Neuron (in vitro differentiated cells): Measurements from ENCODE around the gene DDX5.
"Not testable (repeated sequence)": the region's sequence is repeated elsewhere in the genome, so short reads cannot be mapped to it uniquely, and the experiment has no call there.

Experiments used
- H2AFZ ChIP-seq: one replicate; pipeline ENCODE4 v1.6.1; 2013; ENCODE audit warnings: low read depth, mild to moderate bottlenecking, inconsistent platforms, low read length, moderate library complexity
- H3K27me3 ChIP-seq: one replicate; pipeline ENCODE4 v1.6.1; 2013; ENCODE audit warnings: low read length; ENCODE audit not compliant: insufficient read depth
- H3K36me3 ChIP-seq: one replicate; pipeline ENCODE4 v1.6.1; 2013; ENCODE audit warnings: low read length; ENCODE audit not compliant: insufficient read depth
- H3K4me1 ChIP-seq: one replicate; pipeline ENCODE4 v1.6.1; 2013; ENCODE audit warnings: low read length; ENCODE audit not compliant: insufficient read depth
- H3K4me3 ChIP-seq: 2 replicates; pipeline ENCODE4 v1.5.1; 2013; ENCODE audit warnings: mild to moderate bottlenecking, low read length, moderate library complexity
- H3K9me3 ChIP-seq: one replicate; pipeline ENCODE4 v1.6.1; 2013; ENCODE audit warnings: low read length

The DDX5 gene

DNA sequence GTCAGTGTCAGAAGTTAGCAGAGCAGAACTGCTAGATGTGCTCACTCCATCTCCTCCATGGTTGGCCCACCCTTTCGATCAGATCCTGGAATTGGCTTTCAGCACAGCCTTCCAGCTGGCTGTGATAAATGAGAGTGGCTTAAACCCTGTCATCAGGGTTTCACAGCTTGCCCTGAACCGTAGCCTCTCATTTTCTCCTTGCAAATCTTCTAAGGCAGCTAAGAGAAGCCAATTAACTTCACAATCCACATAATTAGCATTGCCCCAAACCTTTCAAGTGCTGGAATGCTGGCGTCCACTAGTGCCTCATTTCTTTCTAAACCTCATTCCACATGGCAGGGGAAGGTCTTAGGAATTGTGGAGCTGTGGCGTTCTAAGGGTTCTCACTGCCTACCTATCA lies 35.5 kb downstream of the DDX5 start:
- Histone ChIP-seq H3K36me3 (no peaks in the 10 kb centered on the region), H3K4me3 (no peak overlapping the region), H2AFZ (no peak overlapping the region), H3K4me1 (no peaks in the 10 kb centered on the region), H3K27me3 (no peaks in the 10 kb centered on the region), H3K9me3 (no peaks in the 10 kb centered on the region)

DNA sequence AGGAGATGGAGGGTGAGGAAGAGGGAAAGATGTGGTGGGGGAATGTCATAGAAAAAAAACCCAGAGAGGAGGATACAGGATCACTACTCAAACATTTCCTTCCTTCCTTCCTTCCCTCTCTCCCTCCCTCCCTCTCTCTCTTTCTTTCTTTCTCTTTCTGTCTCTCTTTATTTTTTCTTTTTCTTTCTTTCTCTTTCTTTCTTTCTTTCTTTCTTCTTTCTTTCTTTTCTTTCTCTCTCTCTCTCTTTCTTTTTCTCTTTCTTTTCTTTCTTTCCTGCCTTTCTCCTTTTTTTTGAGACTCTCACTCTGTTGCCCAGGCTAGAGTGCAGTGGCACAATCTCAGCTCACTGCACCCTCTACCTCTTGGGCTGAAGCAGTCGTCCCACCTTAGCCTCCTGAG lies 39.3 kb downstream of the DDX5 start:
- not testable (repeated sequence) for H3K4me1 ChIP-seq, H3K4me3 ChIP-seq, H2AFZ ChIP-seq, H3K36me3 ChIP-seq, H3K9me3 ChIP-seq, H3K27me3 ChIP-seq

DNA sequence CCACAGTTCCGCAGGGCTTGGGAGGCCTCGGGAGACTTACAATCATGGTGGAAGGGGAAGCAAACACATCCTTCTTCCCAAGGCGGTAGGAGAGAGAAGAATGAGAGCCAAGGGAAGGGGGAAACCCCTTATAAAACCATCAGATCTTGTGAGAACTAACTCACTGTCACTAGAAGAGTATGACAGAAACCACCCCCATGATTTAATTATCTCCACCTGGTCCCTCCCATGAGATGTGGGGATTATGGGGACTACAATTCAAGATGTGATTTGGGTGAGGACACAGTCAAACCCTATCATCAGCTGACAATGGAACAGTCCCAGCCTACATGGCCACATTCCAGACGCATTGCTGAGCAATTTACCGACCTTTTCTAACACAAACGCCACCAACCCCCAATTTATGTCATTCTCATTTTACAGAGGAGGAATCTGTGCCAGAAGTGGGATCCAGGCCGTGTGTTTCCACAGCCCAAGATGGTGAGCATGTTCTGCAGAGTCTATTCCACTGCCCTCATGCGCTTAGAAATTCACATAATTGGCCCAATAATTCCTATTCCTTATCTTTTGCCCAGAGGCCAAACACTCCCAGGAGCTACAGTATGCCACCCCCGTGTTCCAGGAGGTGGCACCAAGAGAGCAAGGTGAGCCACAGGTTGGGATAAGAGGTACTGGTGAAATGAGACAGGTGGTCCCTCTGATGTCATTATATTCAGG lies 39.9 kb downstream of the DDX5 start:
- Histone ChIP-seq H3K36me3 (no peaks in the 10 kb centered on the region), H3K9me3 (no peaks in the 10 kb centered on the region), H2AFZ (no peak overlapping the region), H3K27me3 (no peaks in the 10 kb centered on the region), H3K4me1 (no peaks in the 10 kb centered on the region), H3K4me3 (no peak overlapping the region)

DNA sequence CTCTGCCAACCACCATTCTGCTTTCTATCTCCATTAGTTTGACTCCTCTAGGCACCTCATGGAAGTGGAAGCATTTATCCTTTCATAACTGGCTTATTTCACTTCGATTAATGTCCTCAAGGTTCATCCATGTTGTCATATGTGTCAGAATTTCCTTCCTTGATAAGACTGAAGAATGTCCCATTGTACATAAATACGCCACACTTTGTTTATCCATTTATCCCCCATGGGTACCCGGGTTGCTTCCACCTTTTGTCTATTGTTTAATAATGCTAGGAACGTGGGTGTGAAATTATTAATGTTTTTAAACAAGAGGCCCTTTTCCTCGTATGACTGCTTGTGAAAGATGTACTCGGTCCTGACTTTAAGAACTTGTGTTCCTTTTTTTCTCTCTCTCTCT lies 44.3 kb downstream of the DDX5 start:
- Histone ChIP-seq H3K27me3 (no peaks in the 10 kb centered on the region), H3K9me3 (no peaks in the 10 kb centered on the region), H2AFZ (no peak overlapping the region), H3K36me3 (no peaks in the 10 kb centered on the region), H3K4me3 (no peak overlapping the region), H3K4me1 (no peaks in the 10 kb centered on the region)

DNA sequence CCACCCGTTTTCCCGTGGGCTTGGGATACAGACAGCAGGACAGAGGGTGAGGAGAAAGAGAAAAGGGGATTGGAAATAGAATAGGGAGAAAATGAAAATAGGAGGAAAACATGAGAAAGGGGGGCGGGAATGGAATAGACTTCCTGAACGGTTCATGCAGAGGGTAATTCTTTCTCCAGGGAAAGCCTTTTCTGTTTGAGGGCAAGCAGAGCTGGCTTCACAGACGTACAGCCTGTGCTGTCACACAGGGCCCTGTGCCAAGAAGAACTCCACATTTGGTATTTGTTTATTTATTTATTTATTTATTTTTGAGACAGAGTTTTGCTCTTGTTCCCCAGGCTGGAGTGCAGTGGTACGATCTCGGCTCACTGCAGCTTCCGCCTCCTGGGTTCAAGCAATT lies 45.1 kb downstream of the DDX5 start:
- no peak overlapping the region for H2AFZ ChIP-seq
- no peaks in the 10 kb centered on the region for H3K27me3 ChIP-seq
- no peaks in the 10 kb centered on the region for H3K9me3 ChIP-seq
- no peaks in the 10 kb centered on the region for H3K36me3 ChIP-seq
- no peaks in the 10 kb centered on the region for H3K4me1 ChIP-seq
- H3K4me3 ChIP-seq, result no peak overlapping the region

DNA sequence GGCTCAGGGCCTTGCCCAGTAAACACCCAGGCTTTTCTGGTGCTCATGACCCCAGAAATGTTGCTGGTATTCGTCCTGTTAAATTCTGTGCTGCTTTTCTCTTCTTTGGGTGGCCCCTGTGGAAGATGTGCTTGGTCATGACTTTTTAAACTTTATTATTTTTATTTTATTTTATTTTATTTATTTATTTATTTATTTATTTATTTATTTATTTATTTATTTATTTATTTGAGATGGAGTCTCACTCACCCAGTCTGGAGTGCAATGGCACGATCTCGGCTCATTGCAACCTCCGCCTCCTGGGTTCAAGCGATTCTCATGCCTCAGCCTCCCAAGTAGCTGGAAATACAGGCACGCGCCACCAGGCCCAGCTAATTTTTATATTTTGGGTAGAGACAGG lies 46.3 kb downstream of the DDX5 start:
- H3K36me3 ChIP-seq, H3K27me3 ChIP-seq, H3K4me3 ChIP-seq, H3K9me3 ChIP-seq, H2AFZ ChIP-seq, H3K4me1 ChIP-seq: not testable (repeated sequence)

DNA sequence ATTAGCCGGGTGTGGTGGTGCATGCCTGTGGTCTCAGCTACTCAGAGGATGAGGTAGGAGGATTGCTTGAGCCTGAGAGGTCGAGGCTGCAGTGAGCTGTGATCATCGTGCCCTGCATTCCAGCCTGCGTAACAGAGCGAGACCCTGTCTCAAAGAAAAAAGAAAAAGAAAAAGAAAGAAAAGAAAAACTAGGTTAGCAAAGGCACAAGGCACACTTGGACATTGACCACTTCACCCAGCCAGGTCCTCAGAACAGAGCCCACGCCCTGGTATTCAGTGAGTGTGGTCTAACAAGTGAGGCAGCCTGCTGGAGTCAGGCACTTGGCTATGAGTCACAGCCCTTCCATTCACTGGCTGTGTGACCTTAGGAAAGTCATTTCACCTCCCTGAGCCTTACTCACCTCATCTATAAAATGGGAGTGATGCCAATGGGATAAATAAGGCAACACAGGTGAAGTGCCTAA lies 46.8 kb downstream of the DDX5 start:
- no peaks in the 10 kb centered on the region for H3K36me3 ChIP-seq
- H3K27me3 ChIP-seq, result no peaks in the 10 kb centered on the region
- H2AFZ ChIP-seq, result no peak overlapping the region
- no peaks in the 10 kb centered on the region for H3K4me1 ChIP-seq
- H3K9me3 ChIP-seq, result no peaks in the 10 kb centered on the region
- H3K4me3 ChIP-seq, result no peak overlapping the region

DNA sequence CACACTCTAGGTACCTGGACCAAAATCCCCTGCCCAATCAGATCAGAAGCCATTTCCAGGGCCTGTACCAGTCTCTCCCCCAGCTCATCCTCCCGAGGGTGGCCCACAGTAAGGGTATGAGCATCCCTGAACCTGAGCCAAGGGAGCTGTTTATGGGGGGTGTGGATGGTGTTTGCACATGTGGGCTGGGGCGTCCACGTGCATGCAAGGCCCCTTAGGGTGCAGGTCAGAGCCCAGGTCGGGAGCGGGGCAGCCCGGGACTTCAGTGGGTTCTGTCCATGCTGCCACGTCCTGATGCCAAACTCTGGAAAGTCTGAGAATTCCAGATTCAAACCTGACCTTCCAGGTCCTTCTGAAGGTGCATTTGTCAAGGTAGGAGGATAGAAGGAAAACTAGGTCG lies 47.3 kb downstream of the DDX5 start:
- H3K36me3 ChIP-seq, result no peaks in the 10 kb centered on the region
- H3K4me3 ChIP-seq, result no peak overlapping the region
- no peaks in the 10 kb centered on the region for H3K4me1 ChIP-seq
- no peaks in the 10 kb centered on the region for H3K27me3 ChIP-seq
- no peaks in the 10 kb centered on the region for H3K9me3 ChIP-seq
- H2AFZ ChIP-seq, result no peak overlapping the region

DNA sequence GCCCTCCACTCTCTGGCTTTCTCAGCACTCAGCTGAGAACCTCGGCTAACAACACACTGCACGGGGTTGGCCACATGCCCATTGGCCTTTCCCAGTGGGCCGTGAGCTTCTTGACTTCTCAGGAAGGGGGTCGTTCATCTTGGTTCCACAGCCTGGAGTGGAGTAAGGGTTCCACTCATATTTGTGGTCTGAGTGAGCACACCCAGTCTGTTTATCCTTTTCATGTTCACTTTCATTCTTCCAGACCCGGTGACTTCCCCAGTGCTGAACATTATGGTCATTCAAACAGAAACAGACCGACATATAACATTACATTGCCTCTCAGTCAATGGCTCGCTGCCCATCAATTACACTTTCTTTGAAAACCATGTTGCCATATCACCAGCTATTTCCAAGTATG lies 48.9 kb downstream of the DDX5 start:
- H3K4me3 ChIP-seq, result no peak overlapping the region
- no peaks in the 10 kb centered on the region for H3K9me3 ChIP-seq
- no peaks in the 10 kb centered on the region for H3K36me3 ChIP-seq
- H3K4me1 ChIP-seq, result no peaks in the 10 kb centered on the region
- no peaks in the 10 kb centered on the region for H3K27me3 ChIP-seq
- H2AFZ ChIP-seq, result no peak overlapping the region

DNA sequence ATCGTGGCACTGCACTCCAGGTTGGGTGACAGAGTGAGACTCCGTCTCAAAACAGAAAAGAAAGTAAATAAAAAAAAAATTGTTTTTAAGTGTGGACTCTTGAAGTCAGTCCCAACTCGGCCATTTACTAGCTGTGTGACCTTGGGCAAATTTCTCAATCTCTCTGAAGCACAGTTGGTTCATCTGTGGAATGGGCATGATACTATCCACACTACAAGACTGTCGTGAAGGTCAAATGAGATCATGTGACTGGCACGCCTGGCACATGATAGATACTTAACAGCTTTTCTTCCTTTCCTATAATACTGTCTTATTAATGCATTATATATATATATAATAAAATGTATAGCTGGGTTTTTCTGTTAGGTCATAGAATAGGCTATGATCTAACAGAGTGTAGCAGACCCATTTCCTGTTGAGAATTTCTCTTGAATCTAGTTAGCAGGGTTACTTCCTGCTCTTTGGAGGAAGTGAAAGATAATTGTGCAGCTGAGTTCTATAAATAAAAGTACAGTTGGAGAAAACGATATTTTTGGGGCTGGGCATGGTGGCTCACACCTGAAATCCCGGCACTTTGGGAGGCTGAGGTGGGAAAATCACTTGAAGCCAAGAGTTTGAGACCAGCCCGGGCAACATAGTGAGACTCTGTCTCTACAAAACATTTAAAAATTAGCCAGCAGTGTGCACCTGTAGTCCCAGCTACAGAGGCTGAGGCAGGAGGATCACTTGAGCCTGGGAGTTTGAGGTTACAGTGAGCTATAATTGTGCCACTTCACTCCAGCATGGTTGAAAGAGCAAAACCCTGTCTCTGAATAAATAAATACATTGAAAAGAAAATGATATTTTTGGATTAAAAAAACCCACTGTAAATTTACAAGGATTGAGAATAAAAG lies 49.9 kb downstream of the DDX5 start:
- Histone ChIP-seq H2AFZ (no peak overlapping the region), H3K27me3 (no peaks in the 10 kb centered on the region), H3K36me3 (no peaks in the 10 kb centered on the region), H3K4me1 (no peaks in the 10 kb centered on the region), H3K4me3 (no peak overlapping the region), H3K9me3 (no peaks in the 10 kb centered on the region)

DNA sequence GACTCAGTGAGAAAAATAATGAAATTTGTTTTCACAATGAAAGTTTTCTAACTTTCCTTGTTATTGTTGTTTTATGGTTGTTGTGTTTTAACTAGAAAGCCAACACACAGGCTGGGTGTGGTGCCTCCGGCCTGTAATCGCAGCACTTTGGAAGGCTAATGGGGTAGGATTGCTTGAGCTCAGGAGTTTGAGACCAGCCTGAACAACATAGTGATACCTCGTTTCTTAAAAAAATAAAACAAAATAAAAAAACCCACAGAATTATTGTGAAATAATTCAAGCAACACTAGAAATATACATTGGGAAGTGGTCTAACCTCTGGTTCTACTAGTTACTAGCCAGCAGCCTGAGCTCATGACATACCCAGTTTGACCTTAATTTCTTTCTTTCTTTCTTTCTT lies 56.5 kb downstream of the DDX5 start:
- H3K36me3 ChIP-seq, result no peaks in the 10 kb centered on the region
- H3K4me1 ChIP-seq, result no peaks in the 10 kb centered on the region
- no peaks in the 10 kb centered on the region for H3K9me3 ChIP-seq
- H3K4me3 ChIP-seq, result no peak overlapping the region
- no peak overlapping the region for H2AFZ ChIP-seq
- no peaks in the 10 kb centered on the region for H3K27me3 ChIP-seq

DNA sequence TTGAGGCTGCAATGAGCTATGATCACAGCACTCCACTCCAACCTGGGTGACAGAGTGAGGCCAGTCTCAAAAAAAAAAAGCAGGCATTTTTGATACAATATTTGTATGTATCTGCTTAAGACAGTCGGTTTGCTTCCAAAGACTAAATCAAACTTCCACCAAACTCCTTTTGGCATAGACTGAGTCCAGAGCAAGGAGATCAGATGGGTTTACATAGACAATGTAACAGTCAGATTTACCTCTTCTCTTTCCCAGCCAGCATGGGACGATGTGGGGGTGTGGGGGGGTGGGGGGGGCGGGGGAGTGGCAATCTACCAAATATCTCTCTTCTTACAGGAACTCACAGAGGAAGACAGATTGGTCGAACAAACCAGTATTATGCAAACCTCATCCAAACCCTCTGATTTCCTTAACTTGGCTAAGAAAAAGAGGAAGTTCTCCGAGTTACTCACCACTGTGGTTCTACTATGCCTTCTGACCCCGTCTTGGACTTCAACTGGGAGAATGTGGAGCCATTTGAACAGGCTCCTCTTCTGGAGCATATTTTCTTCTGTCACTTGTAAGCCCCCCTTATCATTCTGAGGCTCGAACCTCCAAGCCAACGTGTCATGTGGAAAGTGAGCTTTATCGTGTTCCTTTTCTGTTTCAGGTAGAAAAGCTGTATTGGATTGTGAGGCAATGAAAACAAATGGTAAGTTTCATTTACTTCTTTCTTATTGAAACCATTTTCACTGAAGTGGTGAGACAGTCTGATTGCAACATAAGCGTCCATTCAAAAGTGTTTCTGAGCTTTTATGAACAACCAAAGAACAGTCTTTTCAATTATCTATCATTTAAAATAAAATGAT lies 57.2 kb downstream of the DDX5 start, which contains the start of gene MILR1:
TSS of gene MILR1 (plus strand) at position 451 of the 848 bp plus-strand sequence. CDS start at position 505, 54 bp downstream.
- no peaks in the 10 kb centered on the region for H3K9me3 ChIP-seq
- H3K27me3 ChIP-seq, result no peaks in the 10 kb centered on the region
- H3K36me3 ChIP-seq, result no peaks in the 10 kb centered on the region
- no peak within 1 kb of the TSS for H3K4me3 ChIP-seq
- H2AFZ ChIP-seq, result no peak within 1 kb of the TSS
- no peaks in the 10 kb centered on the region for H3K4me1 ChIP-seq
